Globus pallidus (tissue), 1 donor: Measurements from ENCODE around the gene LCE1F.

Source experiments
- DNase-seq: peaks from one replicate; pipeline ENCODE4 v3.0.0-alpha.2; 2015; ENCODE audit warnings: low spot score

Gene LCE1F

GRCh38 chr1:152774875-152775274 is at the start of gene LCE1F:
Gene LCE1F (plus strand): TSS chr1:152775140. CDS start chr1:152776372, 1,232 bp downstream.
- DNase-seq: no peak

DNA sequence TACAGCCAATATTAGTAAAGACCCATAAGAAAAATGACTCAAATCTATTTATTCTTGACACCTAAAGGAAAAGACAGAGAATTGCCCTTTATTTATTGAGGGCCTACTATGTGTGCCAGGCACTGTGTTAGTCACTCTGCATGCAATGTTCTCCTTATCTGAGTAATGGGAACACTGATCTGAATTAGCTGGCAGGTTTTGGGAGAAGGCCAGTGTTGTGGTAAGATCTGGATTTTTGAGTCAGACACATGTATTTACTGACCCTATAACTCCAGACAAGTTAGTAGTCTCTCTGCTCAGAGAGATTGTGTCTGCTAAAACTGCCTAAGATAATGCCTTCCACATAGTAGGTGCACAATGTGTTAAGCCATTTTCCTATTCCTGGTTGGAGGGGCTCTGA is 49.7 kb upstream of the LCE1F start:
- no peak for DNase-seq

DNA sequence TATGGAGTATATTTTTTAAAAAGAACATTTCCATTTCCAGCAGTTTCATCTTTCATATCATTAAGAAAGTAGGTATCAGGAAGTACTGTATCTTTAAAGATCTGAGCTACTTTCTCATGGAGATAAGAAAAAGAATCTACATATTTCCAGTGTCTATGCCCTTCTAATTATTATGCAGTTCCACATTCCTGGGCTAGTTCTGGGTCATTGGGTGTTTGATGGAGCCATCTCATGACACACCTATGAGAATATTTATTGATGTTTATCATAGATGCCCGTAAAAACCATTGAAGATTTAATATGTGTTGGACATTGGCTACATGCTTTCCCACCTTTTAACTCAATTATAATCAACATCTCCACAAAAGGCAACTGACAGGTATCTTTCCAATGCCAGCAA is 46.0 kb upstream of the LCE1F start:
- no peak for DNase-seq

- DNase-seq: no peak
These were observed 39.3 kb upstream of the LCE1F start for GRCh38 chr1:152735648-152736047.

DNA sequence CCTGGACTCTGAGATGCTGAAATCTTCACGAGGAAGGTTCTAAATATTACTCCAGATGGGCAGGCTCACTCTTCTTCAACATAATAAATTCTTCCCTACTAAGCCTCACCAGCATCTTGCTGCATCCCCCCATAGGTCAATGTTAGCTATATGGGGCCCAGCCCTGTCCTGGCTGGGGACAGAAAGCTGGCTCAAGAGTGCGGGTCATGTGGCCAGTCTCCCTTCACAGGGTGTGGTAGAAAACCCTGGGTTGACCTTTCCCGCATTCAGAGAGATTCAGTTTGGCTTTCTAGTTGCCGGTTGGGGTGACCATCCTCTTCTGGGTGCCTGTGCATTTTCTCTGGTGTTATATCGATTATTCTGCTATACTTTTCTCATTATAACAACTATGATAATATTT is 36.9 kb upstream of the LCE1F start:
- DNase-seq: no peak

DNA sequence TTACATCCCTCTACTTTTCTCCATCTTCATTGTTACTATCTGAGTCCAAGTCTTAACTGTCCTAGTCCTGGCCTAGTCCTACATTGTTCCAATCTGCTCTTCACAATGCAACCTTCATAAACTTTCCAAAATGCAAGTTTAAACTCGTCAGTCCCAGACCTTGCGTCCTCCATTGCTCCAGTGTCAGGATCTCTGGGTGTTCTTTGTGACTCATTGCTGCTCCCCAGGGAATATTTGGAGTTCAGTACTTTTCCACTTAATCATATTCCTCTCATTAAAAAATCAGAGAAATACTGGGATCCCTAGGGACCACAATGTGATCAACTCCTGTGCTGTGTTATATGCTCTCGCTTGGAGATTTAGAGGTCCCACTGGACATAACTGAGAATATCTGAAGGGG is 35.1 kb upstream of the LCE1F start:
- DNase-seq: no peak

DNA sequence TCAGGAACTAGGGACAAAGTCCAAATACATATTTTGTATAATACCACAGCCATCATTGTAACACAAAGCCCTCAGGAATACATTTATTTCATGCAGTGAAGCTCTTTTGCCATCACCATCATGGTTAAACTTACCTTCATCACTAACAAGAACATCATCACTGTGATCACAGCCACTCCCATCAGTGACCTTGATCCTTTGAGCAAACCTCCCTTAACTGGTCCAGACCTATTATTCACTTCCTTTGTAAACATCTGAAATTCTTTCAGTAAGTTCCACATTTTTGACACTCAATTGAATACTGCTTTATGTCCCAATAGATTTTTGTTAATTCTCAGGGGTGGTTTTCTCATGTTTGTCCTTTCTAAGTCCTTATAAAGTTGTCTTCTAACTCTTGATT is 33.3 kb upstream of the LCE1F start:
- DNase-seq: no peak

GRCh38 chr1:152743371-152744145 is 31.4 kb upstream of the LCE1F start:
- no peak for DNase-seq

DNA sequence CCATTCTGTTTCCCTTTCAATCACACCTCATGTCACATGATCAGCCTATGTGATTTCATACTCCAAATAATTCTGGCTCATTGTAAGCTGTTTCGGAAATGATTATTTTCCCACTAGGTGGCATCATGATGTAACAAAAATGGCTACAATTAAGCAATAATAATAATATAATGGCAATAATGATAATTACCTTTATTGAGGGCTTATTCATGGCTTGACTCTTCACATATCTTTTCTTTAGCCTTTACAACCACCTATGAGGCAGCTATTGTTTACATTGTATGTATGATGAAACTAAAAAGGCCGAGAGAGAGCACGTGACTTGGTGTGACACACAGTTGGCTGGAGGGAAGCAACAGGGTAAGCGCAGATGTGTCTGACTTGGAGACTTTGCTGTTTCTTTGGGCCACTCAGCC is 29.6 kb upstream of the LCE1F start:
- DNase-seq: no peak

- DNase-seq: no peak
These were observed 29.0 kb upstream of the LCE1F start for GRCh38 chr1:152745765-152746444.

GRCh38 chr1:152747831-152748230 is 27.1 kb upstream of the LCE1F start:
- no peak for DNase-seq

- DNase-seq: no peak
These were observed 22.7 kb upstream of the LCE1F start for GRCh38 chr1:152752225-152752624.

GRCh38 chr1:152753586-152753985 is 21.4 kb upstream of the LCE1F start:
- DNase-seq: no peak

DNA sequence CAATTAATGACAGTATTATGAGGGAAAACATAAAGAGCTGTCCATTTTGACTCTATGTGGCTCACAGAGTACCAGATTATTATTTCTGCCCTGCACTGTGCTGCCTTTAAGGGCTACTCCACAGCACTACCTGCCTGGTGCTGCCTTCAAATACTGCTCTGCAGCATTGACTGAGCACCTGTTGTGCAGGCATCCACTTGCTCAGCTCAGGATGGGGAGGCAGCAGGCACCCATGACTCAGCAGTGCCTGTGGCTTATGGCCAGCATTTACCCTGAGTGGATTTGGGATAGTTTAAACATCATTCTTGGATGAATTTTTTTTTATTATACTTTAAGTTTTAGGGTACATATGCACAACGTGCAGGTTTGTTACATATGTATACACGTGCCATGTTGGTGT is 18.1 kb upstream of the LCE1F start:
- no peak for DNase-seq

GRCh38 chr1:152757747-152758146 is 17.2 kb upstream of the LCE1F start, which contains the start of gene KPRP:
Gene KPRP (plus strand): TSS chr1:152758025. CDS start chr1:152759589, 1,564 bp downstream.
- no peak for DNase-seq

DNA sequence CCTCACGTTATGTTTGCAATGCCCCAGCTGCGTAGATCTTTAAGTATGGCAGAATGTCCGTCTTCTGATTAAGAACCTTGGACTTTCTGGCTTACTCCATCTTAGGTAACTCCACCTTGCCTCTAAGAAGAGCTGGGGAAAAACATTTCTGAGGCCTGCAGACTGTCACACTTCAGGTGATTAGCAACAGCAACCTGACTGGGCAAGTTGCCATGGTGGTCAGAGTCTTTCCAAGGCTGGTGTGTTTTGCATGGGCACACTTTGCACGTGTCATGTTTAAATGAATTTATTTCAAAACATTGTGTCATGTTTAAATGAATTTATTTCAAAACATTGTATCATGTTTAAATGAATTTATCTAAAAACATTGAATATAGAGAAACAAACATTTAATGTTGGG is 16.3 kb upstream of the LCE1F start:
- no peak for DNase-seq

DNA sequence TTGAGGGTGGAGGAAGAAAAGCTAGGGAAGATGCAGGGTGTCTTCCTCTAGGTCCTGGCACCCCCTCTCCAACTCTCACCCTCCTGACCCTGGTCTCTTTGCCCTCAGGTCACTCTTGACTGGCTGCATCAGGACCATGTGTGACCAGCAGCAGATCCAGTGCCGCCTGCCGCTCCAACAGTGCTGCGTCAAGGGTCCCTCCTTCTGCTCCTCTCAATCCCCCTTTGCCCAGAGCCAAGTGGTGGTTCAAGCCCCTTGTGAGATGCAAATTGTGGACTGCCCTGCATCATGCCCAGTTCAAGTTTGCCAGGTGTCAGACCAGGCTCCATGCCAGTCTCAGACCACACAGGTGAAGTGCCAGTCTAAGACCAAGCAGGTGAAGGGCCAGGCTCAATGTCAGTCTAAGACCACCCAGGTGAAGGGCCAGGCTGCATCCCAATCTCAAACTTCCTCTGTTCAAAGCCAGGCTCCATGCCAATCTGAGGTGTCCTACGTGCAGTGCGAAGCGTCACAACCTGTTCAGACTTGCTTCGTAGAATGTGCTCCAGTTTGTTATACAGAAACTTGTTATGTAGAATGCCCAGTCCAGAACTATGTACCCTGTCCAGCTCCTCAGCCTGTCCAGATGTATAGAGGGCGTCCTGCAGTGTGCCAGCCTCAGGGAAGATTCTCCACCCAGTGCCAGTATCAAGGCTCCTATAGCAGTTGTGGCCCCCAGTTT is 15.3 kb upstream of the LCE1F start:
- DNase-seq: no peak

DNA sequence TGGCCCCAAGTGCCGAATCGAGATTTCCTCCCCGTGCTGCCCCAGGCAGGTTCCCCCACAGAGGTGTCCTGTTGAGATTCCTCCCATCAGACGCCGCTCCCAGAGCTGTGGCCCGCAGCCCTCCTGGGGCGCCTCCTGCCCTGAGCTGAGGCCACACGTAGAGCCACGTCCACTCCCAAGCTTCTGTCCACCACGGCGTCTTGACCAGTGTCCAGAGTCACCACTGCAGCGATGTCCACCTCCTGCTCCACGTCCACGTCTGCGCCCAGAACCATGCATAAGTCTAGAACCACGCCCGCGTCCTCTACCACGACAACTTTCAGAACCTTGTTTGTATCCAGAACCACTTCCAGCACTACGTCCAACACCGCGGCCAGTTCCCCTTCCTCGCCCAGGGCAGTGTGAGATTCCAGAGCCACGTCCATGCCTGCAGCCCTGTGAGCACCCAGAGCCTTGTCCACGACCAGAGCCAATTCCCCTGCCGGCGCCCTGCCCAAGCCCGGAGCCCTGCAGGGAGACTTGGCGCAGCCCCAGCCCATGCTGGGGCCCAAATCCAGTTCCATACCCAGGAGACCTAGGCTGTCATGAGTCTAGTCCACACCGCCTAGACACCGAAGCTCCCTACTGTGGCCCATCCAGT is 14.3 kb upstream of the LCE1F start:
- no peak for DNase-seq

GRCh38 chr1:152761609-152762213 is 13.2 kb upstream of the LCE1F start:
- DNase-seq: no peak

GRCh38 chr1:152768847-152769533 is 6.0 kb upstream of the LCE1F start:
- DNase-seq: no peak

GRCh38 chr1:152770411-152770810 is 4.5 kb upstream of the LCE1F start:
- DNase-seq: no peak
